Measurements from ENCODE around the gene DPH2.

GRCh38 chr1:44014365-44015104, 44.7 kb downstream of the DPH2 start:
- TF ChIP-seq ZBTB40 (IDR thresholded peaks at IDR 0.05; ENCODE audit: borderline replicate concordance): no peak
- TF ChIP-seq EZH2 (IDR thresholded peaks at IDR 0.05; ENCODE audit: borderline replicate concordance, control insufficient read depth, low read depth, low read length): no peak
- no peak for TF ChIP-seq BACH1 (IDR thresholded peaks at IDR 0.05; ENCODE audit: borderline replicate concordance)
- no peak for TF ChIP-seq USF2 (IDR thresholded peaks at IDR 0.05; ENCODE audit: borderline replicate concordance, low read depth, low read length)
- no peak for TF ChIP-seq BRCA1 (IDR thresholded peaks at IDR 0.05; ENCODE audit: low read depth, low read length)
- TF ChIP-seq ATF2 (IDR thresholded peaks at IDR 0.05; ENCODE audit: low read length): no peak
- no peak for TF ChIP-seq POLR2A (IDR thresholded peaks at IDR 0.05; ENCODE audit: low read depth, low read length)
- no peak for TF ChIP-seq CTCF (IDR thresholded peaks at IDR 0.05 in 2 of 3, conservative IDR thresholded peaks at IDR 0.05 in 1 of 3; ENCODE audit: control insufficient read depth in 2 of 3, extremely low read depth in 1 of 3, insufficient read depth in 1 of 3, low read depth in 3 of 3, low read length in 3 of 3)

All from GM12878 (cell line).